Pancreas (tissue), 10 donors: ENCODE results near the gene CNTROB. TPM values are rescaled to one million over a fixed set of nuclear protein-coding genes. Genes with fewer than 3 reads are reported as not detected.

Experiments used
- ATAC-seq, 4 donors: fragments of 200-7000 bp; cut with Tn5 transposase; one replicate each; pipeline versions ENCODE4 v1.8.0 to v1.9.1; 2020; ENCODE audit warnings: mild to moderate bottlenecking in 4 of 4, moderate library complexity in 4 of 4
- DNase-seq, 6 donors: peaks; one replicate each; pipeline ENCODE4 v3.0.0-alpha.2; 2020
- FAIRE-seq: peaks from 2 replicates; lab custom pipeline; 2012; peaks lifted over from hg19 to GRCh38; lab: Jason Lieb, UNC
- H3K27ac ChIP-seq, 4 donors: fragments of 200-600 bp; sonication (generic); 1 replicate in 3 of 4; 2 replicates in 1 of 4; pipeline versions ENCODE4 v1.5.0 to v1.8.0; 2020
- H3K27me3 ChIP-seq, 4 donors: fragments of 200-600 bp; one replicate each; pipeline ENCODE4 v1.8.0; 2021
- H3K36me3 ChIP-seq, 3 donors: fragments of 200-600 bp; sonication (generic) in 1 of 3; one replicate each; pipeline versions ENCODE4 v1.5.0 to v1.8.0; 2020 to 2021
- H3K4me1 ChIP-seq, 3 donors: fragments of 200-600 bp; one replicate each; pipeline ENCODE4 v1.8.0; 2021
- H3K4me3 ChIP-seq, 4 donors: fragments of 200-600 bp; sonication (generic) in 2 of 4; one replicate each; pipeline versions ENCODE4 v1.5.0 to v1.8.0; 2020 to 2021
- H3K9me3 ChIP-seq, 4 donors: fragments of 200-600 bp; one replicate each; pipeline ENCODE4 v1.8.0; 2021
- WGBS, 2 donors: extraction: QIAGEN DNeasy Blood & Tissue Kit; methylation state at CpG; one replicate each; pipeline ENCODE4 v1.1.7; 2013; 5-methylcytosine and 5-hydroxymethylcytosine counted together
- intact Hi-C, 3 donors: fragments of 100-400 bp; cut with DNase I; formaldehyde crosslinking; loops; one replicate each; pipeline versions ENCODE4 v1.11.1 to v1.14.2; 2022
- polyA plus RNA-seq, 2 donors: library from polyadenylated mRNA; stranded (reverse); fragments of 200-250 nt; gene quantifications; one replicate each; pipeline ENCODE4 v1.2.3, GENCODE V29; 2013
- total RNA-seq, 6 donors: library from RNA; stranded (reverse); fragmentation: NEBNext Ultra II Directional in 4 of 6; extraction: Animal tissue kit (Norgen Biotek cat#: 25700) in 4 of 6; gene quantifications; one replicate each; pipeline versions ENCODE4 v1.2.1 to v1.2.4, GENCODE V29; 2021 to 2023
- TF ChIP-seq, protein P1 (sequence below), 4 donors: fragments of 200-600 bp; sonication (generic) in 3 of 4; IDR thresholded peaks; one replicate each; pipeline versions ENCODE4 v1.5.0 to v1.8.0; 2021; ENCODE audit warnings: antibody characterized with exemption in 4 of 4
- donor health status: healthy with polysubstance abuse.
- donor health status: DM: no; HTN: no; CAD: no; lungs with moderate emphysema.
- donor health status: DM: no; HTN: no; CAD: no.
- donor health status: control.
- donor health status: control.
- donor health status: Bipolar disorder and iron deficiency.
- donor health status: DM: yes; HTN: yes; CAD: no.
- donor health status: DM: no; HTN: no; CAD: no.
- donor health status: DM: no; HTN: no; CAD: no.
- donor health status: DM: yes; HTN: yes; CAD: no.

Gene CNTROB
- total and polyA plus RNA-seq, 8 donors = 5.8 to 46.1 (median 9.9) TPM

DNA sequence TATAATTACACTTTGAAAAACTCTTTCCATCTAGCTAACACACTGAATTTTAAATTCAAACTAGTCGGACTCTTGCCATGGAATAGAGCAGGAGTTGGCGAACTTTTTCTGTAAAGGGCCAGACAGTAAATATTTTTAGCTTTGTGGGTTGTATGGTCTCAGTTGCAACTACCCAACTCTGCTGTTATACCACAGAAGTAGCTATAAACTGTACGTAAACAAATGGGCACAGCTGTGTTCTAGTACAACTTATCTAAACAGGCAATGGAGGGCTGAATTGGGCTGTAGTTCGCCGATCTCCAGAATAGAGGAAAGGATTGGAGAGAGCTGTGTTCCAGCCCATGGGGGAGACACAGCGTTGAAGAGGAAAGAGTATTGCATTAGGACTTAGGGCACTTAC lies 8.7 kb downstream of the CNTROB start:
- Histone ChIP-seq H3K36me3 (peaks cover under 1 to 54% (median 7%) of the 10 kb centered on the region in 3 donors), H3K4me1 (no peaks in the 10 kb centered on the region), H3K27me3 (no peaks in the 10 kb centered on the region), H3K27ac (no peak overlapping the region), H3K4me3 (no peak overlapping the region), H3K9me3 (no peaks in the 10 kb centered on the region)
- FAIRE-seq = no peak
- ATAC-seq = no peak
- TF ChIP-seq, protein P1, sequence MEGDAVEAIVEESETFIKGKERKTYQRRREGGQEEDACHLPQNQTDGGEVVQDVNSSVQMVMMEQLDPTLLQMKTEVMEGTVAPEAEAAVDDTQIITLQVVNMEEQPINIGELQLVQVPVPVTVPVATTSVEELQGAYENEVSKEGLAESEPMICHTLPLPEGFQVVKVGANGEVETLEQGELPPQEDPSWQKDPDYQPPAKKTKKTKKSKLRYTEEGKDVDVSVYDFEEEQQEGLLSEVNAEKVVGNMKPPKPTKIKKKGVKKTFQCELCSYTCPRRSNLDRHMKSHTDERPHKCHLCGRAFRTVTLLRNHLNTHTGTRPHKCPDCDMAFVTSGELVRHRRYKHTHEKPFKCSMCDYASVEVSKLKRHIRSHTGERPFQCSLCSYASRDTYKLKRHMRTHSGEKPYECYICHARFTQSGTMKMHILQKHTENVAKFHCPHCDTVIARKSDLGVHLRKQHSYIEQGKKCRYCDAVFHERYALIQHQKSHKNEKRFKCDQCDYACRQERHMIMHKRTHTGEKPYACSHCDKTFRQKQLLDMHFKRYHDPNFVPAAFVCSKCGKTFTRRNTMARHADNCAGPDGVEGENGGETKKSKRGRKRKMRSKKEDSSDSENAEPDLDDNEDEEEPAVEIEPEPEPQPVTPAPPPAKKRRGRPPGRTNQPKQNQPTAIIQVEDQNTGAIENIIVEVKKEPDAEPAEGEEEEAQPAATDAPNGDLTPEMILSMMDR (IDR thresholded peaks at IDR 0.05) = no peak
- WGBS, 2 donors = 89 to 93% methylated on average over 6 of the region's 6 CpGs
- DNase-seq = no peak
- intact Hi-C loops = no loop called here

DNA sequence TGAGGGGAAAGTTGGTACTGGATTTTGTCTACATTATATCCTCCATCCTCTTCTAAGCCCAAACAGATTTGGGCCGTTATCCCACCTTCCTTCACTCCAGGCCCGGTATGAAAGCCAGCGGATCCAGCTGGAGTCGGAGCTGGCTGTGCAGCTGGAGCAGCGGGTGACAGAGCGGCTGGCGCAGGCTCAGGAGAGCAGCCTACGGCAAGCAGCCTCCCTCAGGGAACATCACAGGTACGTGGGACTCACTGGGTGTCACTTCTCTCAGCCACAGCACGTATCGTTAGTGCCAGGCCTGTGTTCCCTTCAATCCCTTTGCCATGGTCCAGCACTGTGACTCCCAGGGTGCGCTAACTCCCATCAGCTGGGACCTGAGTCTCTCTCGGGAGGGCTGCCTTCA lies 11.3 kb downstream of the CNTROB start:
- H3K4me1 ChIP-seq = no peaks in the 10 kb centered on the region
- ATAC-seq (no peak), DNase-seq (no peak), FAIRE-seq (no peak)
- peaks cover 2 to 59% (median 10%) of the 10 kb centered on the region in 3 donors for H3K36me3 ChIP-seq
- no peaks in the 10 kb centered on the region for H3K27me3 ChIP-seq
- WGBS, 2 donors = 92 to 96% methylated on average over 13 of the region's 13 CpGs
- TF ChIP-seq, protein P1 (IDR thresholded peaks at IDR 0.05) = no peak
- no peaks in the 10 kb centered on the region for H3K9me3 ChIP-seq
- intact Hi-C loops = no loop called here
- no peak overlapping the region for H3K27ac ChIP-seq
- no peak overlapping the region for H3K4me3 ChIP-seq

DNA sequence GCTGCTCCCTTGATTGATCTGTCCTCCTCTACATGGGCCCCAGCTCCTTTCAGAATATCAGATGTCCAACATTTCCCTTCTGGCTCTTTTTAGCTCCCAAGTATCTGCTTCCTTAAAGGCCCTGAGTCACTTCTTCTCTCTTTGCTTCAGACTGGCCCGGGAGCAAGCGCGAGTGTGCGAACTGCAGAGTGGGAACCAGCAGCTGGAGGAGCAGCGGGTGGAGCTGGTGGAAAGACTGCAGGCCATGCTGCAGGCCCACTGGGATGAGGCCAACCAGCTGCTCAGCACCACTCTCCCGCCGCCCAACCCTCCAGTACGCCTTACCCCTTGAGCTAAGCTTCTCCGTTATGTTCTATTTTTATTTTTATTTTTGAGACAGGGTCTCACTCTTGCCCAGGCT lies 12.3 kb downstream of the CNTROB start:
- WGBS, 2 donors = 95% methylated on average over 9 of the region's 9 CpGs
- FAIRE-seq (no peak), DNase-seq (no peak), ATAC-seq (no peak)
- TF ChIP-seq, protein P1 (IDR thresholded peaks at IDR 0.05) = no peak
- H3K4me3 ChIP-seq = no peak overlapping the region
- intact Hi-C loops = no loop called here
- H3K27me3 ChIP-seq = no peaks in the 10 kb centered on the region
- no peaks in the 10 kb centered on the region for H3K4me1 ChIP-seq
- H3K9me3 ChIP-seq = no peaks in the 10 kb centered on the region
- no peak overlapping the region for H3K27ac ChIP-seq
- H3K36me3 ChIP-seq = peaks cover 2 to 64% (median 10%) of the 10 kb centered on the region in 3 donors

DNA sequence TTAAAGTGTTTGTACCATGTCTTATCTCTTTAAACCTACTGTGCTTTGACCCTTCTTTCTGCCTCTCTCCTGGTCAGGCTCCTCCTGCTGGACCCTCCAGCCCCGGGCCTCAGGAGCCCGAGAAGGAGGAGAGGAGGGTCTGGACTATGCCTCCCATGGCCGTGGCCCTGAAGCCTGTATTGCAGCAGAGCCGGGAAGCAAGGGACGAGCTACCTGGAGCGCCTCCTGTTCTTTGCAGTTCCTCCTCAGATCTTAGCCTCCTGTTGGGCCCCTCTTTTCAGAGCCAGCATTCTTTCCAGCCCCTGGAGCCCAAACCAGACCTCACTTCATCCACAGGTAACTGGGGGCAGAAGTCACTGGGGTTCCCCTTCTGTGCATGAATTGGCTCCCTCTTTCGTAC lies 13.6 kb downstream of the CNTROB start:
- H3K27me3 ChIP-seq = no peaks in the 10 kb centered on the region
- FAIRE-seq (no peak), DNase-seq (no peak), ATAC-seq (no peak)
- H3K4me1 ChIP-seq = no peaks in the 10 kb centered on the region
- peaks cover 2 to 53% (median 10%) of the 10 kb centered on the region in 3 donors for H3K36me3 ChIP-seq
- no peaks in the 10 kb centered on the region for H3K9me3 ChIP-seq
- H3K27ac ChIP-seq = no peak overlapping the region
- intact Hi-C loops = no loop called here
- WGBS, 2 donors = 88 to 96% methylated on average over 7 of the region's 7 CpGs
- no peak overlapping the region for H3K4me3 ChIP-seq
- TF ChIP-seq, protein P1 (IDR thresholded peaks at IDR 0.05) = no peak

DNA sequence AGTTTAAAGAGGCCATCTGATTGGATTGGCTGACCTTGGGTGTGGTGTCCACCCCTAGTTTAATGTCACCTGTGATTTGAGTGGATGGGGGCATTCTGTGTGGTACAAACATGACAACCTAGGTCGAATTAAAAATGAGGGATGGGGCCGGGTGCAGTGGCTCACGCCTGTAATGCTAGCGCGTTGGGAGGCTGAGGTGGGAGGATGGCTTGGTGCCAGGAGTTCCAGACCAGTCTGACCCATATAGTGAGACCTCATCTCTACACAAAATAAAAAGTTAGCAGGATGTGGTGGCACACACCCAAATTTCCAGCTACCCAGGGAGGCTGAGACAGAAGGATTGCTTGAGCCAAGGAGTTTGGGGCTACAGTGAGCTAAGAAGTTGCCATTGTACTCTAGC lies 14.4 kb downstream of the CNTROB start:
- ATAC-seq = no peak

More for the DNA sequence above, 14.4 kb downstream of the CNTROB start:
- no peak for FAIRE-seq
- TF ChIP-seq, protein P1 (IDR thresholded peaks at IDR 0.05) = no peak
- H3K9me3 ChIP-seq = no peaks in the 10 kb centered on the region
- no peak overlapping the region for H3K27ac ChIP-seq
- no peak overlapping the region for H3K4me3 ChIP-seq
- intact Hi-C loops = no loop called here
- no peaks in the 10 kb centered on the region for H3K4me1 ChIP-seq
- DNase-seq = no peak
- WGBS, 2 donors = 69 to 91% methylated on average over 5 of the region's 5 CpGs
- H3K36me3 ChIP-seq = peaks cover 2 to 47% (median 10%) of the 10 kb centered on the region in 3 donors
- H3K27me3 ChIP-seq = no peaks in the 10 kb centered on the region
